ENCODE results near the gene EZR. TPM values are rescaled to one million over a fixed set of nuclear protein-coding genes. Genes with fewer than 3 reads are reported as not detected.

Gene EZR
- total and polyA plus RNA-seq, 9 of the 15 experiments (the other 6 are each of a cell fraction or from before 2014, with no cell fraction given): 36.5 to 162 (median 104) TPM

DNA sequence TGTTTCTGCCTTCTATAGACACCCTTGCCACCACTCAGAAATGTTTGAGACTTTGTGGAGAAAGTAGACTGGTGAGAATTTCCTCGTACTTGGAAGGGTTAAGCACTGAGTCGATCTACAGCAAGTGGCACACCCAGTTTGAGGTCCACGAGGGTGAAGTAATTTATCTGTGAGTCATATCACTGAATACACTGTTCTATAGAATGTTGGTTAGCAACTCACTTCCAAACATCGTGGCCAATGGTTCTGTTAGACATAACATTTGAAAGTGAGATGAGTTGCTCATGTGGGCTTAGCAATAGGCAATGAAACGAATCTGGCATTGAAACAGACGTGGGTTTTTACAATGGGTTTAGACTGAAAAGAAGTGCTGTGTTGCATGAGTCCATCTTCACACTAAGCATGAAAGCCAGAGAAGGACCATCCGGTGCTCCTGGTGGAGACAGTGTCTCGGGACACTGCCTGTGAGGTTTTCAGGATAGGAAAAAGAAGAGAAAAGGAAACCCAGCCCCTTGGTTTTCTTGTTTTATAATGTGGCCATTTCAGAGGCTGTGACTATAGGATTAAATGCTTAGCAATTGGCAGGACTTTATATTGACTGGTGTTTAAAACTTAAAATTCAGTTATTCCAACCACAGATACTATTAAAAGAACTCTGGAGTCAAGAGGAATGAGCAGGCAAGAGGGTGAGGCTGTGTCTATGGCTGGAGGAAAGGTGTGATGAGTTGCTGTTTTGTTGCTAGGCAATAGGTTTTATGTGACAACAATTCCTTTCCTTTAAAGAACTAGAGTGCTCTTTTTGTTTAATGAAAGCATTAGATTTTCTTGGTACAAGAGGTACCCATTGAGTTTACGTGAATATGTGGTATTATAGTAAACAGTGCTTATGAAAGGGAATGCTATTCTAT, 31.0 kb upstream of the EZR start (continued):
- TF ChIP-seq E2F3 (CRISPR knock-in tag; IDR thresholded peaks at IDR 0.05) (no peak), SMAD1 (IDR thresholded peaks at IDR 0.05; ENCODE audit: low read depth, low read length, partially characterized antibody) (no peak), ZNF780A (CRISPR knock-in tag; IDR thresholded peaks at IDR 0.05) (no peak), ZNF41 (CRISPR knock-in tag; conservative IDR thresholded peaks at IDR 0.05) (no peak), KLF10 (CRISPR knock-in tag; IDR thresholded peaks at IDR 0.05) (no peak), RBM14 (IDR thresholded peaks at IDR 0.05; ENCODE audit: borderline replicate concordance, insufficient read depth, low read depth, low read length) (no peak), MXI1 (IDR thresholded peaks at IDR 0.05; ENCODE audit: low read depth, low read length) (no peak), ZNF717 (CRISPR knock-in tag; IDR thresholded peaks at IDR 0.05) (no peak)
- TF ChIP-seq, protein P1, sequence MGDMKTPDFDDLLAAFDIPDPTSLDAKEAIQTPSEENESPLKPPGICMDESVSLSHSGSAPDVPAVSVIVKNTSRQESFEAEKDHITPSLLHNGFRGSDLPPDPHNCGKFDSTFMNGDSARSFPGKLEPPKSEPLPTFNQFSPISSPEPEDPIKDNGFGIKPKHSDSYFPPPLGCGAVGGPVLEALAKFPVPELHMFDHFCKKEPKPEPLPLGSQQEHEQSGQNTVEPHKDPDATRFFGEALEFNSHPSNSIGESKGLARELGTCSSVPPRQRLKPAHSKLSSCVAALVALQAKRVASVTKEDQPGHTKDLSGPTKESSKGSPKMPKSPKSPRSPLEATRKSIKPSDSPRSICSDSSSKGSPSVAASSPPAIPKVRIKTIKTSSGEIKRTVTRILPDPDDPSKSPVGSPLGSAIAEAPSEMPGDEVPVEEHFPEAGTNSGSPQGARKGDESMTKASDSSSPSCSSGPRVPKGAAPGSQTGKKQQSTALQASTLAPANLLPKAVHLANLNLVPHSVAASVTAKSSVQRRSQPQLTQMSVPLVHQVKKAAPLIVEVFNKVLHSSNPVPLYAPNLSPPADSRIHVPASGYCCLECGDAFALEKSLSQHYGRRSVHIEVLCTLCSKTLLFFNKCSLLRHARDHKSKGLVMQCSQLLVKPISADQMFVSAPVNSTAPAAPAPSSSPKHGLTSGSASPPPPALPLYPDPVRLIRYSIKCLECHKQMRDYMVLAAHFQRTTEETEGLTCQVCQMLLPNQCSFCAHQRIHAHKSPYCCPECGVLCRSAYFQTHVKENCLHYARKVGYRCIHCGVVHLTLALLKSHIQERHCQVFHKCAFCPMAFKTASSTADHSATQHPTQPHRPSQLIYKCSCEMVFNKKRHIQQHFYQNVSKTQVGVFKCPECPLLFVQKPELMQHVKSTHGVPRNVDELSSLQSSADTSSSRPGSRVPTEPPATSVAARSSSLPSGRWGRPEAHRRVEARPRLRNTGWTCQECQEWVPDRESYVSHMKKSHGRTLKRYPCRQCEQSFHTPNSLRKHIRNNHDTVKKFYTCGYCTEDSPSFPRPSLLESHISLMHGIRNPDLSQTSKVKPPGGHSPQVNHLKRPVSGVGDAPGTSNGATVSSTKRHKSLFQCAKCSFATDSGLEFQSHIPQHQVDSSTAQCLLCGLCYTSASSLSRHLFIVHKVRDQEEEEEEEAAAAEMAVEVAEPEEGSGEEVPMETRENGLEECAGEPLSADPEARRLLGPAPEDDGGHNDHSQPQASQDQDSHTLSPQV (IDR thresholded peaks at IDR 0.05): peak; percentile 94
- TF ChIP-seq, protein P2, sequence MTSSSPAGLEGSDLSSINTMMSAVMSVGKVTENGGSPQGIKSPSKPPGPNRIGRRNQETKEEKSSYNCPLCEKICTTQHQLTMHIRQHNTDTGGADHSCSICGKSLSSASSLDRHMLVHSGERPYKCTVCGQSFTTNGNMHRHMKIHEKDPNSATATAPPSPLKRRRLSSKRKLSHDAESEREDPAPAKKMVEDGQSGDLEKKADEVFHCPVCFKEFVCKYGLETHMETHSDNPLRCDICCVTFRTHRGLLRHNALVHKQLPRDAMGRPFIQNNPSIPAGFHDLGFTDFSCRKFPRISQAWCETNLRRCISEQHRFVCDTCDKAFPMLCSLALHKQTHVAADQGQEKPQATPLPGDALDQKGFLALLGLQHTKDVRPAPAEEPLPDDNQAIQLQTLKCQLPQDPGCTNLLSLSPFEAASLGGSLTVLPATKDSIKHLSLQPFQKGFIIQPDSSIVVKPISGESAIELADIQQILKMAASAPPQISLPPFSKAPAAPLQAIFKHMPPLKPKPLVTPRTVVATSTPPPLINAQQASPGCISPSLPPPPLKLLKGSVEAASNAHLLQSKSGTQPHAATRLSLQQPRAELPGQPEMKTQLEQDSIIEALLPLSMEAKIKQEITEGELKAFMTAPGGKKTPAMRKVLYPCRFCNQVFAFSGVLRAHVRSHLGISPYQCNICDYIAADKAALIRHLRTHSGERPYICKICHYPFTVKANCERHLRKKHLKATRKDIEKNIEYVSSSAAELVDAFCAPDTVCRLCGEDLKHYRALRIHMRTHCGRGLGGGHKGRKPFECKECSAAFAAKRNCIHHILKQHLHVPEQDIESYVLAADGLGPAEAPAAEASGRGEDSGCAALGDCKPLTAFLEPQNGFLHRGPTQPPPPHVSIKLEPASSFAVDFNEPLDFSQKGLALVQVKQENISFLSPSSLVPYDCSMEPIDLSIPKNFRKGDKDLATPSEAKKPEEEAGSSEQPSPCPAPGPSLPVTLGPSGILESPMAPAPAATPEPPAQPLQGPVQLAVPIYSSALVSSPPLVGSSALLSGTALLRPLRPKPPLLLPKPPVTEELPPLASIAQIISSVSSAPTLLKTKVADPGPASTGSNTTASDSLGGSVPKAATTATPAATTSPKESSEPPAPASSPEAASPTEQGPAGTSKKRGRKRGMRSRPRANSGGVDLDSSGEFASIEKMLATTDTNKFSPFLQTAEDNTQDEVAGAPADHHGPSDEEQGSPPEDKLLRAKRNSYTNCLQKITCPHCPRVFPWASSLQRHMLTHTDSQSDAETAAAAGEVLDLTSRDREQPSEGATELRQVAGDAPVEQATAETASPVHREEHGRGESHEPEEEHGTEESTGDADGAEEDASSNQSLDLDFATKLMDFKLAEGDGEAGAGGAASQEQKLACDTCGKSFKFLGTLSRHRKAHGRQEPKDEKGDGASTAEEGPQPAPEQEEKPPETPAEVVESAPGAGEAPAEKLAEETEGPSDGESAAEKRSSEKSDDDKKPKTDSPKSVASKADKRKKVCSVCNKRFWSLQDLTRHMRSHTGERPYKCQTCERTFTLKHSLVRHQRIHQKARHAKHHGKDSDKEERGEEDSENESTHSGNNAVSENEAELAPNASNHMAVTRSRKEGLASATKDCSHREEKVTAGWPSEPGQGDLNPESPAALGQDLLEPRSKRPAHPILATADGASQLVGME (CRISPR knock-in tag; IDR thresholded peaks at IDR 0.05): no peak
- TF ChIP-seq, protein P3, sequence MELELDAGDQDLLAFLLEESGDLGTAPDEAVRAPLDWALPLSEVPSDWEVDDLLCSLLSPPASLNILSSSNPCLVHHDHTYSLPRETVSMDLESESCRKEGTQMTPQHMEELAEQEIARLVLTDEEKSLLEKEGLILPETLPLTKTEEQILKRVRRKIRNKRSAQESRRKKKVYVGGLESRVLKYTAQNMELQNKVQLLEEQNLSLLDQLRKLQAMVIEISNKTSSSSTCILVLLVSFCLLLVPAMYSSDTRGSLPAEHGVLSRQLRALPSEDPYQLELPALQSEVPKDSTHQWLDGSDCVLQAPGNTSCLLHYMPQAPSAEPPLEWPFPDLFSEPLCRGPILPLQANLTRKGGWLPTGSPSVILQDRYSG (tag; conservative IDR thresholded peaks at IDR 0.05; ENCODE audit: low read depth): 0 out of 2 replicates have a peak, but pooled peaks have one; percentile 33
- TF ChIP-seq, protein P4, sequence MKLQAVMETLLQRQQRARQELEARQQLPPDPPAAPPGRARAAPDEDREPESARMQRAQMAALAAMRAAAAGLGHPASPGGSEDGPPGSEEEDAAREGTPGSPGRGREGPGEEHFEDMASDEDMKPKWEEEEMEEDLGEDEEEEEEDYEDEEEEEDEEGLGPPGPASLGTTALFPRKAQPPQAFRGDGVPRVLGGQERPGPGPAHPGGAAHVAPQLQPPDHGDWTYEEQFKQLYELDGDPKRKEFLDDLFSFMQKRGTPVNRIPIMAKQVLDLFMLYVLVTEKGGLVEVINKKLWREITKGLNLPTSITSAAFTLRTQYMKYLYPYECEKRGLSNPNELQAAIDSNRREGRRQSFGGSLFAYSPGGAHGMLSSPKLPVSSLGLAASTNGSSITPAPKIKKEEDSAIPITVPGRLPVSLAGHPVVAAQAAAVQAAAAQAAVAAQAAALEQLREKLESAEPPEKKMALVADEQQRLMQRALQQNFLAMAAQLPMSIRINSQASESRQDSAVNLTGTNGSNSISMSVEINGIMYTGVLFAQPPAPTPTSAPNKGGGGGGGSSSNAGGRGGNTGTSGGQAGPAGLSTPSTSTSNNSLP (IDR thresholded peaks at IDR 0.05; ENCODE audit: borderline replicate concordance, low read depth, low read length): peak; percentile 69; the same call in 1 of the 2 replicates
- TF ChIP-seq, protein P5, sequence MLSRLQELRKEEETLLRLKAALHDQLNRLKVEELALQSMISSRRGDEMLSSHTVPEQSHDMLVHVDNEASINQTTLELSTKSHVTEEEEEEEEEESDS (CRISPR knock-in tag; IDR thresholded peaks at IDR 0.05): no peak
